C4-2B (cell line): Measurements from ENCODE around the gene ALKBH5.

Source experiments
- CTCF ChIP-seq: fragments of 450-650 bp; conservative IDR thresholded peaks from 2 replicates; pipeline ENCODE4 v1.5.1; 2017; ENCODE audit warnings: mild to moderate bottlenecking
- ZFX ChIP-seq: fragments of 450-650 bp; IDR thresholded peaks from 2 replicates; pipeline ENCODE4 v1.6.1; 2017

DNA sequence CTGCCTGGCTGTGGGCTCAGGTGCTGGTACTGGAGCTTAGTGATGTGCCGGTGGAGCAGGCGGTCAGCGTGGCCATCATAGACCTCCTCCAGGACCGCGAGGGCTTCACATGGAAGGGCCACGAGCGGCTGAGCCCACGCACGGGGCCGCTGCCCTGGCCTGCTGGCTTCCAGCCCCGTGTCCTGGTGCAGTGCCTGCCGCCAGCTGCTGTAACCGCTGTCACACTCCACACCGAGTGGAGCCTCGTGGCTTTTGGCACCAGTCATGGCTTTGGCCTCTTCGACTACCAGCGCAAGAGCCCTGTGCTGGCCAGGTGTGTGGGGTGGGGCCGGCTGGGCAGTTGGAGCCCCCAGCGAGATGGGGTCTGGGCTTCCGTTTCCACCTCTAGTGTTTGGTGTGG is 53.8 kb downstream of the ALKBH5 start:
- TF ChIP-seq CTCF (no peak), ZFX (no peak)
